Caco-2 (cell line): Measurements from ENCODE around the gene MVB12B. TPM values are rescaled to one million over a fixed set of nuclear protein-coding genes. Genes with fewer than 3 reads are reported as not detected.

Source experiments
- BruUV-seq: library from RNA; stranded (reverse); fragments of 400-500 nt; replicated peaks from 2 replicates; lab custom pipeline; 2021; lab: Mats Ljungman, UMichigan
- CTCF ChIA-PET: fragments of 300-600 bp; sonication (Branson Sonifier 250); formaldehyde crosslinking; loops from one replicate; lab custom pipeline; 2022; ENCODE audit warnings: antibody characterized with exemption; lab: Charles Lee
- POLR2A ChIA-PET: fragments of 300-600 bp; sonication (Branson Sonifier 250); formaldehyde crosslinking; loops from one replicate; lab custom pipeline; 2022; ENCODE audit warnings: antibody characterized with exemption; lab: Charles Lee
- DNase-seq, 2 experiments: peaks; one replicate each; pipeline versions ENCODE4 v3.0.0 to v3.0.0-alpha.2; 2020 to 2022
- H3K27me3 ChIP-seq: replicated peaks from 2 replicates; pipeline ENCODE4 v1.6.0; 2011; ENCODE audit warnings: low read length; ENCODE audit not compliant: control insufficient read depth, insufficient read depth
- H3K36me3 ChIP-seq: 2 replicates; pipeline ENCODE4 v1.5.1; 2011; ENCODE audit warnings: low read length; ENCODE audit not compliant: control insufficient read depth, insufficient read depth
- H3K4me1 ChIP-seq: fragments of 250-450 bp; sonication (Bioruptor Pico); 2 replicates; pipeline ENCODE4 v1.5.1; 2020; ENCODE audit warnings: mild to moderate bottlenecking
- H3K4me3 ChIP-seq: 2 replicates; pipeline ENCODE4 v1.5.1; 2011; ENCODE audit warnings: low read depth, mild to moderate bottlenecking, control low read depth, low read length
- H3K9me3 ChIP-seq: fragments of 250-450 bp; sonication (Bioruptor Pico); 2 replicates; pipeline ENCODE4 v1.5.1; 2020; ENCODE audit warnings: mild to moderate bottlenecking, moderate library complexity
- H3K27ac Mint-ChIP-seq: one replicate; pipeline ENCODE4 v1.8.0; 2022; ENCODE audit warnings: mixed read lengths; ENCODE audit not compliant: unreplicated experiment
- H3K27me3 Mint-ChIP-seq: one replicate; pipeline ENCODE4 v1.8.0; 2022; ENCODE audit warnings: mixed read lengths; ENCODE audit not compliant: insufficient read depth, unreplicated experiment
- H3K36me3 Mint-ChIP-seq: one replicate; pipeline ENCODE4 v1.8.0; 2022; ENCODE audit warnings: mild to moderate bottlenecking, mixed read lengths; ENCODE audit not compliant: insufficient read depth, unreplicated experiment
- H3K4me1 Mint-ChIP-seq: one replicate; pipeline ENCODE4 v1.8.0; 2022; ENCODE audit warnings: low read depth, mixed read lengths; ENCODE audit not compliant: unreplicated experiment
- H3K4me3 Mint-ChIP-seq: one replicate; pipeline ENCODE4 v1.8.0; 2022; ENCODE audit warnings: mild to moderate bottlenecking, moderate library complexity, mixed read lengths; ENCODE audit not compliant: unreplicated experiment
- H3K9me3 Mint-ChIP-seq: one replicate; pipeline ENCODE4 v1.8.0; 2022; ENCODE audit warnings: mixed read lengths; ENCODE audit not compliant: unreplicated experiment
- intact Hi-C: fragments of 100-400 bp; cut with micrococcal nuclease; formaldehyde crosslinking; loops from one replicate; pipeline ENCODE4 v1.10.0; 2022; ENCODE audit not compliant: unreplicated experiment
- total RNA-seq: library from RNA; stranded (reverse); gene quantifications from 2 replicates; pipeline ENCODE4 v1.2.3, GENCODE V29; 2022
- TF ChIP-seq, protein P1 (sequence below), 2 experiments: fragments of 200-600 bp in 1 of 2; IDR thresholded peaks; 1 replicate in 1 of 2; 2 replicates in 1 of 2; pipeline versions ENCODE4 v1.5.1 to v1.8.0; 2011 to 2022; ENCODE audit warnings: antibody characterized with exemption in 1 of 2, control low read depth in 1 of 2, inconsistent platforms in 1 of 2, low read depth in 1 of 2, low read length in 1 of 2, mild to moderate bottlenecking in 1 of 2, moderate library complexity in 1 of 2; ENCODE audit not compliant: insufficient read depth in 1 of 2, severe bottlenecking in 1 of 2, unreplicated experiment in 1 of 2

Gene MVB12B
- total RNA-seq, 1 experiment from 2014 or later = 24.4 TPM

DNA sequence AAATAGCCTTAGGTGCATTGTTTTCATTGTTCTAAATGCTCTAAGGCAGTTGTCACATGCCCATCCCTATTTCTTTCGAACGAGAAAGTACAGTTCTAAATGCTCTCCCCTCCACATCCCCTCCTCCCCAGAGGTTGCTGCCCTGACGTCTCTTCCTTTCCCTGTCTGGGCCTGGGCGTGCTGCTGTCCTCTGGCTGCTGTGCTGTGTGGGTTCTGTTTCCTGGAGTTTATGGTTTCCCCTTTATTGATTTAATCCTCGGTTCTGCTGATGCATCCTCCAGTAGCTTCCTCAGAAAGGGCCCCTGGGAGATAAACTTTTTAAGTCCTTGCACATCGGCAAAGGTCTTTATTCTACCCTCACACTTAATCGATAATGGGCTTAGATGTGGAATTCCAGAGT, 48.8 kb downstream of the MVB12B start:
- H3K36me3 Mint-ChIP-seq = peaks cover 4% of the 10 kb centered on the region
- BruUV-seq = no TSS peak

DNA sequence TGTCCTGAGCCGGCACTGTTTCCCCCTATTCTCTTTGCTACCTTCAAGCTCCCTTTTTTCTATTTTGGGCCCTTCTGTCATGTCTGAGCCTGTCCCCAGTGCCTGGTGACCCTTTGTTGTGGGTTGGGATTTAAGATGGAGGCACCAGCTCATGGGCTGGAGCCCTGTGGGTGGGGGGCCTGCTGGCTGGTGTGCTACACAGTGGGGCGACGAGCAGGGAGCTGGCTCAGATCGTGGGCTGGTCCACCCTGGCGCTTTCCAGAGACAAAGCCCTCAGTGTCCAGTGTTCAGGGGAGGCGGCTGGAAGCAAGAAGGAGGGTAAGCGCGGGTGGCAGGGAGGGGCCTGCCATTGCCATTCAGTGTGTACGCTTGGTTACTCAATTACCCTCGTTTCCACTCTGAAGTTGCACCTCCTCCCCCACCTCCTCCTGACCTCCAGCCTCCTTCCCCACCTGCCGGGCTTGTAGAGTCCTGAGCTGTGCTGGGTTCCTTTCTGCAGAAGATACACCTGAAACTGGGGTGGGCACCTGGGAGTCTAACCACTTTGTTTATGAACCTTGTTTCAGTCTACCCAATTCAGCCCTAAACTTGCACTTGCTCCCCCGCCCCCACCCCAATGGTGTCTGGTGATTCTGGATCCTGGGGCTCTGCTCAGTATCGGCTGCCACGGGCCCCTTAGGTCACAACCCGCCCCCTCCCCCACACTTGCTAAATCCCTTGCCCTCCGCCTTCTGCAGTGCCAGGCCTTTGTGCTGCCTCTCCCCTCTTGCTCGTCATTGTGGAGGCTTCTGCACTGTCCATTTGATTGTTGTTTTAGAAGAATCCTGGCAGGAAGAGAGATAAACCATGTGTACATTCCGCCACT, 49.9 kb downstream of the MVB12B start:
- ChIA-PET CTCF (interaction anchor here (0.6 to 1.4 kb wide), 2 partner anchors 22 to 255 kb away, joined by 4 read pairs; no protein-coding TSS in a partner anchor), POLR2A (no interaction called here)
- intact Hi-C loops = no loop called here
- peaks cover 52% of the 10 kb centered on the region for H3K4me1 ChIP-seq
- Mint-ChIP-seq H3K27me3 (no peaks in the 10 kb centered on the region), H3K4me1 (peaks cover 55% of the 10 kb centered on the region), H3K36me3 (peaks cover 4% of the 10 kb centered on the region), H3K9me3 (no peaks in the 10 kb centered on the region), H3K27ac (peak overlapping the region; percentile 33), H3K4me3 (peak overlapping the region; percentile 30)
- H3K27me3 ChIP-seq = no peaks in the 10 kb centered on the region
- DNase-seq = peak in 1 of 2 experiments; percentile 64
- BruUV-seq = no TSS peak
- H3K4me3 ChIP-seq = no peak overlapping the region
- no peaks in the 10 kb centered on the region; the same call in 1 of the 2 replicates for H3K36me3 ChIP-seq
- no peaks in the 10 kb centered on the region for H3K9me3 ChIP-seq
- TF ChIP-seq, protein P1, sequence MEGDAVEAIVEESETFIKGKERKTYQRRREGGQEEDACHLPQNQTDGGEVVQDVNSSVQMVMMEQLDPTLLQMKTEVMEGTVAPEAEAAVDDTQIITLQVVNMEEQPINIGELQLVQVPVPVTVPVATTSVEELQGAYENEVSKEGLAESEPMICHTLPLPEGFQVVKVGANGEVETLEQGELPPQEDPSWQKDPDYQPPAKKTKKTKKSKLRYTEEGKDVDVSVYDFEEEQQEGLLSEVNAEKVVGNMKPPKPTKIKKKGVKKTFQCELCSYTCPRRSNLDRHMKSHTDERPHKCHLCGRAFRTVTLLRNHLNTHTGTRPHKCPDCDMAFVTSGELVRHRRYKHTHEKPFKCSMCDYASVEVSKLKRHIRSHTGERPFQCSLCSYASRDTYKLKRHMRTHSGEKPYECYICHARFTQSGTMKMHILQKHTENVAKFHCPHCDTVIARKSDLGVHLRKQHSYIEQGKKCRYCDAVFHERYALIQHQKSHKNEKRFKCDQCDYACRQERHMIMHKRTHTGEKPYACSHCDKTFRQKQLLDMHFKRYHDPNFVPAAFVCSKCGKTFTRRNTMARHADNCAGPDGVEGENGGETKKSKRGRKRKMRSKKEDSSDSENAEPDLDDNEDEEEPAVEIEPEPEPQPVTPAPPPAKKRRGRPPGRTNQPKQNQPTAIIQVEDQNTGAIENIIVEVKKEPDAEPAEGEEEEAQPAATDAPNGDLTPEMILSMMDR (IDR thresholded peaks at IDR 0.05; ENCODE audit: insufficient read depth in 1 of 2, low read depth in 1 of 2, low read length in 1 of 2, severe bottlenecking in 1 of 2, unreplicated experiment in 1 of 2) = no peak

More for the DNA sequence above, 48.8 kb downstream of the MVB12B start:
- ChIA-PET POLR2A (no interaction called here), CTCF (interaction anchor here (1.4 kb wide), 1 partner anchor 23 kb away, joined by 4 read pairs; no protein-coding TSS in a partner anchor)
- no peaks in the 10 kb centered on the region; the same call in none of the 2 replicates for H3K36me3 ChIP-seq
- Mint-ChIP-seq H3K27ac (peak overlapping the region; percentile 33), H3K9me3 (no peaks in the 10 kb centered on the region), H3K4me3 (no peak overlapping the region), H3K4me1 (peaks cover 59% of the 10 kb centered on the region), H3K27me3 (no peaks in the 10 kb centered on the region)
- H3K27me3 ChIP-seq = no peaks in the 10 kb centered on the region
- DNase-seq = no peak
- H3K4me3 ChIP-seq = no peak overlapping the region
- H3K9me3 ChIP-seq = no peaks in the 10 kb centered on the region
- peaks cover 60% of the 10 kb centered on the region for H3K4me1 ChIP-seq
- intact Hi-C loops = no loop called here
- TF ChIP-seq, protein P1 (IDR thresholded peaks at IDR 0.05; ENCODE audit: insufficient read depth in 1 of 2, low read depth in 1 of 2, low read length in 1 of 2, severe bottlenecking in 1 of 2, unreplicated experiment in 1 of 2) = no peak

DNA sequence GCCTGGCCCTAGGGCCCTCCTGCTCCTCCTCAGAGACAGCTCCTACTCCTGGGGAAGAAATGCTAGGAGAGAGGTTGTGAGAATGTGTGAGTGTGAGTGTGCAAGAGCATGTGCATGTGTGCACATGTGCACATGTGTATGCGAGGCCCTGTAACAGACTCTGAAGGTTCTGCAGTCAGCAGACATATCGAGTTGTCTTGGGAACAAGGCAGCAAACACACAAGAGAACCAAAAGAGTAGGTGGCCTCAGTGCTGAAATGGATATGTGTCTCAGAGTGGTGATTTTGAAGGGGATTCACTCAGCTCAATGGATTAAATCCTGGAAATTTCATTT, 50.5 kb downstream of the MVB12B start:
- H3K4me3 ChIP-seq = no peak overlapping the region
- intact Hi-C loops = no loop called here
- H3K9me3 ChIP-seq = no peaks in the 10 kb centered on the region
- Mint-ChIP-seq H3K9me3 (no peaks in the 10 kb centered on the region), H3K27ac (peak overlapping the region; percentile 33), H3K4me1 (peaks cover 49% of the 10 kb centered on the region), H3K4me3 (peak overlapping the region; percentile 30), H3K27me3 (no peaks in the 10 kb centered on the region), H3K36me3 (peaks cover 4% of the 10 kb centered on the region)
- no peaks in the 10 kb centered on the region; the same call in 1 of the 2 replicates for H3K36me3 ChIP-seq
- H3K27me3 ChIP-seq = no peaks in the 10 kb centered on the region
- ChIA-PET CTCF (interaction anchor here (0.7 kb wide), 1 partner anchor 8 kb away, joined by 3 read pairs; no protein-coding TSS in a partner anchor), POLR2A (no interaction called here)
- no peak for DNase-seq
- H3K4me1 ChIP-seq = peaks cover 48% of the 10 kb centered on the region
- TF ChIP-seq, protein P1 (IDR thresholded peaks at IDR 0.05; ENCODE audit: insufficient read depth in 1 of 2, low read depth in 1 of 2, low read length in 1 of 2, severe bottlenecking in 1 of 2, unreplicated experiment in 1 of 2) = no peak
- no TSS peak for BruUV-seq
